Measurements from ENCODE around the gene BMP10.

Gene BMP10

GRCh38 chr2:68889500-68889899, 18.3 kb upstream of the BMP10 start:
- DNase-seq: no peak

DNA sequence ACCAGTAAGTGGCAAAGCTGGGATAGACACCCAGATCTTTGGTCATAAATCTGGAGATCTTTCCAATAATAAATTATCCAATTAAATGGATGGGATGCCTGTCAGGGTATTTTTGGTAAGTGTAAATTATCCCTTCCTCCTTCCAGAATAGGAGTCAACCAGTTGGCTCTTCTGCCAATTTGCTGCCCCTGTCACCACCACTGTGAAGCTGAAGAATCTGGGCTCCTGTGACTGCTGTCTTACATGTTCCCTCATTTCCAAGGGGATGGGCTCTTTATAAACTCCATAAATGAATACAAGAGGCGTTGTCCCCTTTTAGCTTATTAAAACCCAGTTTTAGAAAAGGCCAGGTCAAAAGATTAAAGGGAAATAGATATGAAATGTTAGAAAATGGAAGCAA, 17.8 kb upstream of the BMP10 start:
- DNase-seq: no peak

GRCh38 chr2:68888038-68888704, 17.0 kb upstream of the BMP10 start:
- no peak for DNase-seq

DNA sequence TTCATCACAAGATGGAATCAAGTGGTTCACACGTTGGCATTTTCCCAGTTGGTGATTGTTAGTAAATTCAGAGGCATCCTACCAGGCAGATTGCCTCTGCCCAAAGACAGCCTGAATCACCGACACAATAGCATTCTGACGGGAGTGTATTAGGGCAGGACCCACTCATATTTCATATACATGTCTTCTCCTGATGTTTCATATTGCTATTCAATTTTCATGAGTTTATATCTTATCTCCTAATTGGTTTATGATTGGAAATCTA, 14.5 kb upstream of the BMP10 start:
- no peak for DNase-seq

- DNase-seq: no peak
These were observed 14.0 kb upstream of the BMP10 start for GRCh38 chr2:68885074-68885810.

DNA sequence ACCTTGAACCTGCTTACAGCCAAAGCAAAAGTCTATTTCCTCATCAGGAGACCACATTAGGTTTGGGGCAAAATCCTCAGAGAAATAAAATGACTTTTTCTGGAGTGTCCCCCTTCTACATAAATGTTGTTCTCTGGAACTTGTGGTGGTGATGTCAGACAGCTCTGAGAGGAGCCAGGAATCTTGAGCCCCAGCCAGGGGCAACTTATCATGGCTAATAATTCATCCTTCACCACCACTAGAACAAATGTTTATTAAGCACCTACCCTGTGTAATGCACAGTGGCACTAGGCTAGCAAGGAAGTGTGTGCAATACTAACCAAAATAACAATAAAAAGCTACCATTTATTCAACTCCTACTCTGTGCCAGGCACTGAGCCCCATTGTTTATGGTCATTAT, 9.0 kb upstream of the BMP10 start:
- no peak for DNase-seq

DNA sequence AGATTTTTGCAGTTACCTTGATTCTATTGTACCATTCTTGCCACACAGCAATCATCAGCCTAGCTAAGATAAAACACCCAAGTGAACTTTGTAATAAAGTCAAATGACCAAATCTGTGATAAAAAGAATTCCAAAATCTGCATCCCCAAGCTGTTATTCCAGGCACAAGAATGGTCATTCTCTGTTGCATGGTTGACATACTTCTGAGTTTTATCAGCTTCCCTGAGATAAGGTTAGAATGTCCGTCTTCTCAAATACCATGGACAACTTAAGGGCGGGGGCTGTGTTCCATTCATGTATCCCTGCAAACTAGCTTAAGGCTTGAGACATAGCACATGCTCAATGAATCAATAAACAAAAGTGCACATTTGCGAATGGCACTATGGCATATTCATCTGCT, 8.1 kb upstream of the BMP10 start:
- DNase-seq: no peak

GRCh38 chr2:68878753-68879152, 7.6 kb upstream of the BMP10 start:
- no peak for DNase-seq

- DNase-seq: no peak
These were observed 7.0 kb upstream of the BMP10 start for GRCh38 chr2:68878071-68878711.

DNA sequence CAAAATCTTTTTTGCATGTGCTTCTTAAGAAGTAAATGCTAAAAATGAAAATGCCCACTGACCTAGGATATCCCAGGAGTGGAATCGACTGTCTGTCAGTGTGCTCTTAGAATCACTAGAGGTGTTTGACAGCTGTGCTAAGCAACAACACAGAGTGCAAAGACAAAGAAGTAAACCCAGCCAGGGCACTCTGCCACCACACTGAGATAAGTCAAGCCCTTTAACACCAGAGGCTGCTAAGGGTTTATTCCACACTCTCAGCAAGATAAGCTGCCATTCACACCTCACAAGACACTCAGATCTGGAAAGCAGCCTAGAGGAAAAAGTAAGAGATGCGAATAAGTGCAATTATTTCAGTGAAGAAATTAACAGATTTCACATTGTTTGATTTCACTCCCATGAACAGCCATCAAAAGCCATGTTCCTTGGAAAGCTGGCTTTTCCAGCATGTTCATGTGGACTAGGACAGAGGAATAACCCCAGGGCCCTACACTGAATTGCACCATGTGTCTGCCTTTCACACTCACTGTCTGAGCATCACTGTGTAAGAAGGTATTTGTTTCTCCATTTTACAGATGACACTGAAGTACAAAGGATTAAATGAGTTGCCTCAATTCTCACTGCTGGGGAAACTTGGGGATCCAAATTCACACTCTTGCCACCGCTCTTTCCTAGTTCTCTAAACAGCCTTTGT, 6.0 kb upstream of the BMP10 start:
- DNase-seq: no peak

DNA sequence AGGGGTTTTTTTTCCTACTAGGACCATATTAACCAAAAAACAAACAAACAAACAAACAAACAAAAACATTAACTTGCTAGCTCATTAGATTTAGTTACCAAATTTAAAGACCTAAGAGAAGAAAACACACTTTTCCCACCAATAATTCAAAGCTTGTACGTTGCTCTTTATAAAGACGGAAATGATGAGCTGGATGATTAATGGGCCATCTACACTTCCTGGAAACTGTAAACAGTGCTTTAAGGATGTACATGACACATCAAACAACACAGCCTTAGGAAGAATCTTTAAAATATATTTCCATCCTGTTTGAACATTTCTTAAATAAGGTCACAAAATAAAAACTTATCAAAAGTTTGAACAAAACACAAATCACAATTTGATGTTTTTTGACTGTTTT, 982 bp downstream of the BMP10 start:
- no peak for DNase-seq

- DNase-seq: no peak
These were observed 6.1 kb downstream of the BMP10 start for GRCh38 chr2:68865108-68865507.

DNA sequence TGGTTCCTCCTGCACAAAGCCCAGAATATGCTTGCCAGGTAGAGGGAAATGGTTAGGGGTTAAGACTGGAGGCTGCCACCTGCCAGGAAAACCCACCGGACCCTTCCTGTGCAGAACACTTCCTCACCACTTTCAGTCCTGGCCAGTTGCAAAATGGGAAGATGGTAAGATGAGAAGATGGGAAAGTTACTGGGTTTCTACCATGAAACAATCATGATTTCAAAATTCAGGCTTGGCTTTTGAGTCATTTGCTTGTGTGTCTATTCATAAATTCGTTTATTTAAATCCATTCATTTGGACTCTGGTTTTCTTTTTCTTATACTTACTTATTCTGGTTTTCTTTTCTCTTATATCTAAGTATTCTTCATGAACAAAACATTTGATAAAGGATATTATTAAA, 7.2 kb downstream of the BMP10 start:
- no peak for DNase-seq

DNA sequence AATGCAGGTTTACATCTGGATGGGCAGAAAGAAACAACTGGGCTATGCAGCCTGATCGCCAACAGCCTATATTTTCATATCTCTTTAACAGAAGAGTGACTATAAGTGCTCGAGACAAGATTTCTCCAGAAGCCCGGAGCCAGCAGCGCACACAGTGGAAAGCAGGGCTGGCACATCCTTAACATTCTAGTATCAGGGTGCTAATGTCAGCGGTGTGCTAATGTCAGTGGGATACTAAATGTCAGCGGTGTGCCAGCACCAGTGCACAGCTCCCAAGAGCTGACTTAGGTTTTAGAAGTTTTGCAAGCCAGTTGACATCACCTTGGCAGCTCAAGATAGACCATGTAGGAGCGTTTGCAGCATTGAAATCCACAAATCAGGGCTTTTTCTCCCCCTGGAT, 8.3 kb downstream of the BMP10 start:
- DNase-seq: no peak

DNA sequence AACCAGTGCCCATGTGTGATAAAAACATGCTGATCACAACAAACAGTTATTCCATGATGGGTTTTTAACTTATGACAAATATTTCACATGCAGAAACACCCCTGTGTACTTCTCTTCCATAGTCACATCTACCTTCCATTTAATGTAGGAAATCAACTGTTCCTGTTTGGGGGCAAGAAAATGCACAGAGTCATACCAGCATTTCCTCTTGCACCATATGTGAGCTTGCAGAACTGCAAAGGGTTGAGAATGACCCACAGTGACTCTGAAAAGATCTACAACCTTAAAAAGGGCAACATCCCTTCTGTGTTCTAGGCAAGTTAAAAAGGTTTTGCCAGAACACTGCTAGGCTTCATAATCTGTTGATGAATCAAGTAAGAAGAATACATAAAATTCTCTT, 9.9 kb downstream of the BMP10 start:
- no peak for DNase-seq

DNA sequence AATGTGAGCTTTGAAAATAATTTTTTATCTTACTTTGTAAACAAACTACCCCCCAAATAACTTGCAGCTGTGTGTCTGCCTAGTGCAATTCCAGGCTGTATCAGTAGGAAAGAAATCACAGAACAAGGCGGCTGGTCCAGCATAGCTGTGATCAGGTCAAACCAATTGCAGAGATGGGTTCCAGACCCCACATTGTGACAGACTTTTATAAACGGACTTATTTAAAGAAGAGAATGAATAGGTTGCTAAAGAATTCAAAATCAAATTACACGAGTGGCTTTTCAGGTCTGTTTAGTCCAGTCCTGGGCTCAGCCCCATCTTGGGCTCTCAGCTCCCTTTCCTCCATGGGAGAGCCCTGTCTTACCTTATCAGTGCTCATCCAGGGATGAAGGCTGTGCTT, 11.1 kb downstream of the BMP10 start:
- no peak for DNase-seq

- peak; percentile 31 for DNase-seq
These were observed 13.2 kb downstream of the BMP10 start for GRCh38 chr2:68857855-68858456.

- DNase-seq: no peak
These were observed 13.9 kb downstream of the BMP10 start for GRCh38 chr2:68857202-68857845.

DNA sequence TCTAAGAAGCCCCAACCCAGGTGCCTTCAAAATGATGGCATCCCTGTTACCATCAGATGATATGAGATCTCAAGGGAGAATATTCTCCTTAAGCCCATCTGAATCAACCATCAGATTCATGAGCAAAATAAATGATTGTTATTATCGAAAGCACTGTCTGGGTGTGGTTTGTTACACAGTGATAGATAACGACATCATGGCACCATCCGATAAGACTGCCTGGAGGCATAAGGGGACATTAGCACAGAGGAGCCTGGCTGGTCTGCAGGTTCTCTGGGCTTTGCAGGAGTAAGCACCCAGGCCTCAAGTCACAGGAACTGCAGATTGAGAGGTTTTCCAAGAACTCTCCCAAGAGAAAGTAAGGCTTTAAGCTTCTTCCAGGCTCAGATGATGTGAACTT, 15.6 kb downstream of the BMP10 start:
- no peak for DNase-seq

GRCh38 chr2:68854476-68854875, 16.7 kb downstream of the BMP10 start:
- no peak for DNase-seq

- DNase-seq: no peak
These were observed 17.3 kb downstream of the BMP10 start for GRCh38 chr2:68853915-68854314.

GRCh38 chr2:68853035-68853434, 18.2 kb downstream of the BMP10 start:
- no peak for DNase-seq

GRCh38 chr2:68850524-68850923, 20.7 kb downstream of the BMP10 start:
- DNase-seq: no peak
